Natural killer cell (primary cell): ENCODE data around the gene PTPN4. TPM values are rescaled to one million over a fixed set of nuclear protein-coding genes. Genes with fewer than 3 reads are reported as not detected.

Experiments
- ATAC-seq, 3 donors: fragments of 150-1000 bp in 2 of 3; fragments of 200-7000 bp in 1 of 3; cut with Tn5 transposase; 1 replicate in 1 of 3; 2 replicates in 2 of 3; pipeline ENCODE4 v1.10.0; 2021; ENCODE audit warnings: mild to moderate bottlenecking in 2 of 3, moderate library complexity in 2 of 3
- DNase-seq, 2 donors: peaks; one replicate each; pipeline versions ENCODE4 v3.0.0 to v3.0.0-alpha.2; 2013 to 2021; ENCODE audit warnings: mixed read lengths in 1 of 2
- H3K27ac ChIP-seq: one replicate; pipeline ENCODE4 v1.5.1; 2013; ENCODE audit warnings: mild to moderate bottlenecking, low read length
- H3K27me3 ChIP-seq: one replicate; pipeline ENCODE4 v1.6.1; 2013; ENCODE audit warnings: low read length; ENCODE audit not compliant: control insufficient read depth, insufficient read depth
- H3K36me3 ChIP-seq: one replicate; pipeline ENCODE4 v1.6.1; 2013; ENCODE audit warnings: low read length; ENCODE audit not compliant: control insufficient read depth, insufficient read depth
- H3K4me1 ChIP-seq: one replicate; pipeline ENCODE4 v1.6.1; 2013; ENCODE audit warnings: low read length; ENCODE audit not compliant: control insufficient read depth, insufficient read depth
- H3K4me3 ChIP-seq: one replicate; pipeline ENCODE4 v1.5.1; 2013; ENCODE audit warnings: low read length
- H3K9me3 ChIP-seq: one replicate; pipeline ENCODE4 v1.6.1; 2013; ENCODE audit warnings: low read length; ENCODE audit not compliant: control insufficient read depth, insufficient read depth
- H3K27ac Mint-ChIP-seq, 2 donors: one replicate each; pipeline ENCODE4 v1.8.0; 2022; ENCODE audit warnings: mild to moderate bottlenecking in 2 of 2, mixed read lengths in 2 of 2, moderate library complexity in 1 of 2
- H3K27me3 Mint-ChIP-seq, 2 donors: one replicate each; pipeline ENCODE4 v1.8.0; 2022; ENCODE audit warnings: low read depth in 2 of 2, mixed read lengths in 2 of 2
- H3K36me3 Mint-ChIP-seq: one replicate; pipeline ENCODE4 v1.8.0; 2022; ENCODE audit warnings: mixed read lengths
- H3K4me1 Mint-ChIP-seq, 2 donors: one replicate each; pipeline ENCODE4 v1.8.0; 2022; ENCODE audit warnings: mixed read lengths in 2 of 2
- H3K4me3 Mint-ChIP-seq: one replicate; pipeline ENCODE4 v1.8.0; 2022; ENCODE audit warnings: mild to moderate bottlenecking, moderate library complexity, mixed read lengths
- H3K9me3 Mint-ChIP-seq, 2 donors: one replicate each; pipeline ENCODE4 v1.8.0; 2022; ENCODE audit warnings: mixed read lengths in 2 of 2
- WGBS: methylation state at CpG from one replicate; pipeline ENCODE4 v1.1.7; 2013; ENCODE audit warnings: missing lambda C conversion rate; ENCODE audit not compliant: insufficient coverage; 5-methylcytosine and 5-hydroxymethylcytosine counted together
- intact Hi-C: fragments of 100-400 bp; cut with micrococcal nuclease; formaldehyde crosslinking; loops from one replicate; pipeline ENCODE4 v1.14.2; 2022
- total RNA-seq, 4 donors: library from RNA; stranded (reverse); fragments of 120-200 nt in 1 of 4; gene quantifications; one replicate each; pipeline versions ENCODE4 v1.2.3 to v1.2.4, GENCODE V29; 2013 to 2022
- TF ChIP-seq, protein P1 (sequence below): fragments of 200-600 bp; IDR thresholded peaks from one replicate; pipeline ENCODE4 v1.8.0; 2022; ENCODE audit warnings: antibody characterized with exemption

The PTPN4 gene
- total RNA-seq, 3 donors from 2014 or later (not counting 1 experiment from before 2014, with no cell fraction given), result 265 to 347 (median 283) TPM

DNA sequence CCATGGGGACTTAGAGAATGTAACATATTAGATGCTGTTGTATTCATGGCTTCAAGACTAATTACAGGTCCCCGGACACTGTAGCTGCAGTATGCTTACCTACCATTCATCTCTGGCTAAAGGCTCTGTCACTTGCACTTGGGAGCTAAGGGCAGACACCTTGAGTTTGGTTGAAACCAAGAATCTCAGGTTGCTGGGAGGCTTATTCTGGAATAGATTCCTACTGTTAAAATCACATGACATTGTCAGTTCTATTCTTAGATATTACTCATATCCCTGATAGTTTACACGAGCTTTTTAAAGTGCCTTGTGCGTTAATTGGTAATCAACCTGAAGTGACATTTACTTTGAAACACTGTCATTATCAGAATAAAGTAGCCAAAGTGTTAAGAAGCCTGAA, 180.2 kb downstream of the PTPN4 start:
- Mint-ChIP-seq H3K27ac (peak overlapping the region; percentile 83 to 97), H3K9me3 (no peaks in the 10 kb centered on the region), H3K4me3 (peak overlapping the region; percentile 74), H3K36me3 (peaks cover 23% of the 10 kb centered on the region), H3K4me1 (peaks cover 74 to 76% of the 10 kb centered on the region in 2 donors), H3K27me3 (no peaks in the 10 kb centered on the region)
- DNase-seq (no peak), ATAC-seq (no peak)
- intact Hi-C loops, result loop anchor here (5.0 kb wide), 4 partner anchors 32 to 183 kb away; partner anchors contain the start of gene PTPN4
- H3K9me3 ChIP-seq, result no peaks in the 10 kb centered on the region
- no peaks in the 10 kb centered on the region for H3K27me3 ChIP-seq
- peaks cover 76% of the 10 kb centered on the region for H3K36me3 ChIP-seq
- WGBS, result 80% methylated on average over 3 of the region's 3 CpGs
- H3K27ac ChIP-seq, result no peak overlapping the region
- no peak overlapping the region for H3K4me3 ChIP-seq
- H3K4me1 ChIP-seq, result peaks cover 36% of the 10 kb centered on the region
- TF ChIP-seq, protein P1, sequence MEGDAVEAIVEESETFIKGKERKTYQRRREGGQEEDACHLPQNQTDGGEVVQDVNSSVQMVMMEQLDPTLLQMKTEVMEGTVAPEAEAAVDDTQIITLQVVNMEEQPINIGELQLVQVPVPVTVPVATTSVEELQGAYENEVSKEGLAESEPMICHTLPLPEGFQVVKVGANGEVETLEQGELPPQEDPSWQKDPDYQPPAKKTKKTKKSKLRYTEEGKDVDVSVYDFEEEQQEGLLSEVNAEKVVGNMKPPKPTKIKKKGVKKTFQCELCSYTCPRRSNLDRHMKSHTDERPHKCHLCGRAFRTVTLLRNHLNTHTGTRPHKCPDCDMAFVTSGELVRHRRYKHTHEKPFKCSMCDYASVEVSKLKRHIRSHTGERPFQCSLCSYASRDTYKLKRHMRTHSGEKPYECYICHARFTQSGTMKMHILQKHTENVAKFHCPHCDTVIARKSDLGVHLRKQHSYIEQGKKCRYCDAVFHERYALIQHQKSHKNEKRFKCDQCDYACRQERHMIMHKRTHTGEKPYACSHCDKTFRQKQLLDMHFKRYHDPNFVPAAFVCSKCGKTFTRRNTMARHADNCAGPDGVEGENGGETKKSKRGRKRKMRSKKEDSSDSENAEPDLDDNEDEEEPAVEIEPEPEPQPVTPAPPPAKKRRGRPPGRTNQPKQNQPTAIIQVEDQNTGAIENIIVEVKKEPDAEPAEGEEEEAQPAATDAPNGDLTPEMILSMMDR, result no peak

GRCh38 chr2:119940856-119941255, 181.1 kb downstream of the PTPN4 start:
- H3K4me3 Mint-ChIP-seq, result peak overlapping the region; percentile 74
- Histone ChIP-seq H3K27me3 (no peaks in the 10 kb centered on the region), H3K36me3 (peaks cover 76% of the 10 kb centered on the region), H3K27ac (no peak overlapping the region), H3K9me3 (no peaks in the 10 kb centered on the region), H3K4me3 (no peak overlapping the region), H3K4me1 (peaks cover 33% of the 10 kb centered on the region)
- H3K27me3 Mint-ChIP-seq, result no peaks in the 10 kb centered on the region
- ATAC-seq, result no peak
- H3K4me1 Mint-ChIP-seq, result peaks cover 77 to 79% of the 10 kb centered on the region in 2 donors
- peaks cover 16% of the 10 kb centered on the region for H3K36me3 Mint-ChIP-seq
- intact Hi-C loops, result loop anchor here (5.0 kb wide), 3 partner anchors 79 to 184 kb away; partner anchors contain the start of gene PTPN4
- H3K27ac Mint-ChIP-seq, result peak overlapping the region; percentile 83 to 97
- no peaks in the 10 kb centered on the region for H3K9me3 Mint-ChIP-seq
- TF ChIP-seq, protein P1, result no peak
- no peak for DNase-seq

DNA sequence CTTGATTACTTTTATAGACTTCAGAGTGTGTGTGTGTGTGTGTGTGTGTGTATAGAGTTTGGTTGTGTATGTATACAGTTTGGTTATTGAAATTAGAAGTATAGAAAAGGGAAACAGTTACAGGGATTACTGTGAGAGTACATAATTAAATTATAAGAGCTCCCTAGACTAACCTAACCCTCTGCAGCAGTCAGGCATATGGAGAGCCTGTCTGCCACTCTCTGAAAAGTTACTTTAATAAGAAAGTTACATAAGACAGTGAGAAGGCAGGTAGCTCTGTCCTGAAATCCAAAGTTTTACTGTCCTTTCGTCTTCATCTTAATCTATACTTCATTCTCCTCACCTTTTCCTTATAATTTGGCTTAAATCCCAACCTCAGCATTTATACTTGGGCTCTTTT, 181.7 kb downstream of the PTPN4 start:
- ATAC-seq (no peak), DNase-seq (no peak)
- H3K9me3 Mint-ChIP-seq, result no peaks in the 10 kb centered on the region
- no peaks in the 10 kb centered on the region for H3K27me3 Mint-ChIP-seq
- WGBS, result 100% methylated on average over 1 of the region's 1 CpG
- H3K4me1 ChIP-seq, result peaks cover 27% of the 10 kb centered on the region
- H3K27ac Mint-ChIP-seq, result peak overlapping the region; percentile 83 to 97
- H3K36me3 Mint-ChIP-seq, result peaks cover 13% of the 10 kb centered on the region
- H3K27ac ChIP-seq, result no peak overlapping the region
- no peaks in the 10 kb centered on the region for H3K9me3 ChIP-seq
- peaks cover 76% of the 10 kb centered on the region for H3K36me3 ChIP-seq
- intact Hi-C loops, result loop anchor here (5.0 kb wide), 3 partner anchors 79 to 184 kb away; partner anchors contain the start of gene PTPN4
- no peak overlapping the region for H3K4me3 ChIP-seq
- H3K4me1 Mint-ChIP-seq, result peaks cover 74 to 78% of the 10 kb centered on the region in 2 donors
- TF ChIP-seq, protein P1, result no peak
- H3K27me3 ChIP-seq, result no peaks in the 10 kb centered on the region
- peak overlapping the region; percentile 64 for H3K4me3 Mint-ChIP-seq

DNA sequence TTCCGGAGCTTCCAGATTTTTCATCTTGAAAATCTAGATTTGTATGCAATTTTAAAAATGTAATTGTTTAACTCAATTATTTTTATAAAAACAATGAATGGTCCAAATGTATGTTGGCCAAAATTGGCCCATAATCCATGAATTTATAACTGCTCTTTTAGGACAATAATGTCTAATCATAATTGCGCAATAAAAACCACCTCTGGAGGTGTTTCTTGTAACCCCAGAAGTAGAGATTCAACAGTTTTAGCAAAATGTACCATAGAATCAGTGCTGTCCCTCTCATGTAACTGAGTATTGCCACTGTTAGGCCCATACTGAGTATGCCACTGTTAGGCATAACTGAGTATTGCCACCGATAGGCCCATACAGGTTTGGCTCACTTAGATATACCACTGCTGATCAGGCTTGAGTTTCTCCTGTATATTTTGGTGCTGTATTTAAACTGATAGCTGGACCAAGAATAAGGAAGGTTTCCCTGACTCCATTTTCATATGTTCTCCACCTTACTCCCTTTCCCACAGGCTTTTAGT, 182.3 kb downstream of the PTPN4 start:
- H3K4me3 ChIP-seq, result no peak overlapping the region
- DNase-seq (no peak), ATAC-seq (peak; percentile 70 to 78 (median 77))
- H3K9me3 Mint-ChIP-seq, result no peaks in the 10 kb centered on the region
- TF ChIP-seq, protein P1, result no peak
- intact Hi-C loops, result loop anchor here (5.0 kb wide), 3 partner anchors 80 to 185 kb away; partner anchors contain the start of gene PTPN4
- peak overlapping the region; percentile 64 for H3K4me3 Mint-ChIP-seq
- peaks cover 9% of the 10 kb centered on the region for H3K36me3 Mint-ChIP-seq
- peak overlapping the region; percentile 83 to 97 for H3K27ac Mint-ChIP-seq
- WGBS, result 60% methylated on average over 2 of the region's 3 CpGs
- peaks cover 76% of the 10 kb centered on the region for H3K36me3 ChIP-seq
- H3K27me3 Mint-ChIP-seq, result no peaks in the 10 kb centered on the region
- peak overlapping the region; percentile 3 for H3K27ac ChIP-seq
- no peaks in the 10 kb centered on the region for H3K9me3 ChIP-seq
- no peaks in the 10 kb centered on the region for H3K27me3 ChIP-seq
- H3K4me1 ChIP-seq, result peaks cover 26% of the 10 kb centered on the region
- peaks cover 70 to 74% of the 10 kb centered on the region in 2 donors for H3K4me1 Mint-ChIP-seq
